ENCODE measurements around the gene KMO. TPM values are rescaled to one million over a fixed set of nuclear protein-coding genes. Genes with fewer than 3 reads are reported as not detected.

Gene KMO
- total and polyA plus RNA-seq, 4 donors: 2.2 to 9.9 (median 6.4) TPM

GRCh38 chr1:241627453-241628259, 95.5 kb downstream of the KMO start:
- H3K4me3 ChIP-seq: no peak overlapping the region
- no peak overlapping the region for H3K9ac ChIP-seq (ENCODE audit: insufficient read depth in 1 of 2, low read length in 2 of 2)
- no peaks in the 10 kb centered on the region for H3K9me3 ChIP-seq (ENCODE audit: control insufficient read depth in 4 of 4, insufficient read depth in 3 of 4, low read length in 3 of 4)
- peak in 2 of 3 donors; percentile 48 to 56 for DNase-seq
- H3K36me3 ChIP-seq (ENCODE audit: control insufficient read depth in 4 of 4, insufficient read depth in 4 of 4, low read length in 4 of 4): peaks cover 0 to under 1% (median 0%) of the 10 kb centered on the region in 4 donors
- peak; percentile 15 for TF ChIP-seq CTCF (IDR thresholded peaks at IDR 0.05; ENCODE audit: control extremely low read depth, extremely low read depth)
- no peak for ATAC-seq (ENCODE audit: insufficient read depth, low FRiP score)
- peaks cover 0 to 5% (median 0%) of the 10 kb centered on the region in 5 donors for H3K4me1 ChIP-seq (ENCODE audit: control insufficient read depth in 5 of 5, insufficient read depth in 5 of 5, low read length in 5 of 5)
- no peaks in the 10 kb centered on the region for H3K27me3 ChIP-seq (ENCODE audit: control insufficient read depth in 3 of 3, insufficient read depth in 3 of 3, low read length in 2 of 3)
- WGBS, 2 donors: 36 to 54% methylated on average over 9 of the region's 9 CpGs
- H3K27ac ChIP-seq (ENCODE audit: low read depth in 1 of 2, low read length in 1 of 2): no peak overlapping the region

GRCh38 chr1:241630005-241630404, 97.8 kb downstream of the KMO start:
- ATAC-seq (ENCODE audit: insufficient read depth, low FRiP score): no peak
- no peak for TF ChIP-seq CTCF (IDR thresholded peaks at IDR 0.05; ENCODE audit: control extremely low read depth, extremely low read depth)

GRCh38 chr1:241630476-241630875, 98.3 kb downstream of the KMO start:
- Histone ChIP-seq H3K27me3 (ENCODE audit: control insufficient read depth in 3 of 3, insufficient read depth in 3 of 3, low read length in 2 of 3) (no peaks in the 10 kb centered on the region), H3K36me3 (ENCODE audit: control insufficient read depth in 4 of 4, insufficient read depth in 4 of 4, low read length in 4 of 4) (peaks cover 0 to 13% (median 6%) of the 10 kb centered on the region in 4 donors), H3K4me3 (no peak overlapping the region), H3K27ac (ENCODE audit: low read depth in 1 of 2, low read length in 1 of 2) (no peak overlapping the region), H3K4me1 (ENCODE audit: control insufficient read depth in 5 of 5, insufficient read depth in 5 of 5, low read length in 5 of 5) (peaks cover 0 to 5% (median 0%) of the 10 kb centered on the region in 5 donors), H3K9ac (ENCODE audit: insufficient read depth in 1 of 2, low read length in 2 of 2) (no peak overlapping the region), H3K9me3 (ENCODE audit: control insufficient read depth in 4 of 4, insufficient read depth in 3 of 4, low read length in 3 of 4) (no peaks in the 10 kb centered on the region)
- TF ChIP-seq CTCF (IDR thresholded peaks at IDR 0.05; ENCODE audit: control extremely low read depth, extremely low read depth): no peak
- DNase-seq (no peak), ATAC-seq (ENCODE audit: insufficient read depth, low FRiP score) (no peak)
- 71 to 78% methylated on average over 1 of the region's 1 CpG for WGBS, 2 donors

More at GRCh38 chr1:241630005-241630404, 97.8 kb downstream of the KMO start:
- no peaks in the 10 kb centered on the region for H3K27me3 ChIP-seq (ENCODE audit: control insufficient read depth in 3 of 3, insufficient read depth in 3 of 3, low read length in 2 of 3)
- H3K36me3 ChIP-seq (ENCODE audit: control insufficient read depth in 4 of 4, insufficient read depth in 4 of 4, low read length in 4 of 4): peaks cover 0 to 8% (median 5%) of the 10 kb centered on the region in 4 donors
- H3K27ac ChIP-seq (ENCODE audit: low read depth in 1 of 2, low read length in 1 of 2): no peak overlapping the region
- no peak overlapping the region for H3K4me3 ChIP-seq
- H3K4me1 ChIP-seq (ENCODE audit: control insufficient read depth in 5 of 5, insufficient read depth in 5 of 5, low read length in 5 of 5): peaks cover 0 to 5% (median 0%) of the 10 kb centered on the region in 5 donors
- H3K9ac ChIP-seq (ENCODE audit: insufficient read depth in 1 of 2, low read length in 2 of 2): no peak overlapping the region
- H3K9me3 ChIP-seq (ENCODE audit: control insufficient read depth in 4 of 4, insufficient read depth in 3 of 4, low read length in 3 of 4): no peaks in the 10 kb centered on the region
- DNase-seq: no peak
